Parathyroid adenoma (tissue), 2 donors: ENCODE results near the gene ART3.
A peak's percentile ranks its signal among the peaks of the same experiment; 100 is the strongest.

Experiments
- H2AFZ ChIP-seq: fragments of 300-600 bp; sonication (generic); one replicate; pipeline ENCODE4 v1.7.0; 2017; ENCODE audit warnings: antibody characterized with exemption, mild to moderate bottlenecking
- H3K27ac ChIP-seq: fragments of 300-600 bp; sonication (generic); one replicate; pipeline ENCODE4 v1.7.0; 2017
- H3K27me3 ChIP-seq: fragments of 300-600 bp; sonication (generic); one replicate; pipeline ENCODE4 v1.7.0; 2017; ENCODE audit warnings: low read length; ENCODE audit not compliant: control insufficient read depth, insufficient read depth
- H3K36me3 ChIP-seq: fragments of 300-600 bp; sonication (generic); one replicate; pipeline ENCODE4 v1.7.0; 2017; ENCODE audit warnings: low read length; ENCODE audit not compliant: control insufficient read depth, insufficient read depth
- H3K4me1 ChIP-seq: fragments of 300-600 bp; sonication (generic); one replicate; pipeline ENCODE4 v1.7.0; 2017; ENCODE audit warnings: control low read depth
- H3K4me2 ChIP-seq: fragments of 300-600 bp; sonication (generic); one replicate; pipeline ENCODE4 v1.7.0; 2017; ENCODE audit warnings: low read length
- H3K4me3 ChIP-seq: fragments of 300-600 bp; sonication (generic); one replicate; pipeline ENCODE4 v1.7.0; 2017; ENCODE audit warnings: low read depth, low read length
- H3K79me2 ChIP-seq: fragments of 300-600 bp; sonication (generic); one replicate; pipeline ENCODE4 v1.7.0; 2017; ENCODE audit warnings: control low read depth
- H3K9ac ChIP-seq: fragments of 300-600 bp; sonication (generic); one replicate; pipeline ENCODE4 v1.7.0; 2017; ENCODE audit warnings: mild to moderate bottlenecking
- H3K9me3 ChIP-seq: fragments of 300-600 bp; sonication (generic); one replicate; pipeline ENCODE4 v1.7.0; 2017; ENCODE audit warnings: low read length; ENCODE audit not compliant: control insufficient read depth
- TF ChIP-seq, protein P1 (sequence below): fragments of 300-600 bp; sonication (generic); IDR thresholded peaks from one replicate; pipeline ENCODE4 v1.7.0; 2017; ENCODE audit warnings: antibody characterized with exemption, mild to moderate bottlenecking
- donor health status: primary hyperparathyroidism.

The ART3 gene

DNA sequence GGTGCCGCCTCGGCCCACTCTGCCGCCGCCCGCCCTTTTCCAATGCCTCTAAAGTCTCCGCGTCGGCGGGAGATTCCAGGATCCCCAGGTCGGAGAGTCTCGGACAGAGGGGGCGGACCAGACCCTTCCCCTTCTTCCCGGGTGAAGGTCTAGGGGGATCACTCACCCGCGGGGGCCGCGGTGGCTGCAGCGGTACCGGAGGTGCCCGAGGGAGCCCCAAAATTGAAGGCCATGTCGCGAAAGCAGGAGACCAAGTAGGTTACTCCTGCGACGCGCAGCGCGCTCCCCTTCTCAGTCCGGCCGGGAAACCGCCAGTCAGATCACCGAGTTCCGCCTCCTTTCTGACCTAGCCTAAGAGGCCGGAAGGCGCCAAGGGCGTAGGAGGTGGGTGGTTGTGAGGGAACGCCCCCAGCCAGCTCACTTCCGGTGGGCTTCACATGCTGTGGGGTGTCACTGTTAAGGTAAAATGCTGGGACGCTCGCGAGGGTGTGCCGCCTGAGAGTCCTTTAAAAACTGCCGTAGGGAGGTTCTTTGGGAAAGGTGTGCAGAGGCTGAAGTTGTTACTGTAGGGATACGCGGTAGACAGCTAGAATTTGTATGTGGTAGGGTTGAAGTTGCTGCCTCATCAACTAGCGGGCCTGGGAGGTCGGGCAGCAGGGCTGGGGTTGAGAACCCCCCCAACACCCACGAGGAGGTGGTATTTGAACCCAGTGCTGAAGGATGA, 73.8 kb downstream of the ART3 start, which contains the start of gene NUP54:
NUP54 (minus strand) TSS at position 256 of the 724 bp plus-strand sequence; CDS start at position 233, 23 bp downstream.
- Histone ChIP-seq H3K27ac (peak within 1 kb of the TSS; percentile 79), H3K9me3 (no peaks in the 10 kb centered on the region), H3K9ac (peak within 1 kb of the TSS; percentile 61), H3K4me2 (peak within 1 kb of the TSS; percentile 81), H3K36me3 (no peaks in the 10 kb centered on the region), H2AFZ (peak within 1 kb of the TSS; percentile 88), H3K79me2 (peaks cover 9% of the 10 kb centered on the region), H3K4me3 (peak within 1 kb of the TSS; percentile 89), H3K27me3 (no peaks in the 10 kb centered on the region), H3K4me1 (peaks cover 3% of the 10 kb centered on the region)
- TF ChIP-seq, protein P1, sequence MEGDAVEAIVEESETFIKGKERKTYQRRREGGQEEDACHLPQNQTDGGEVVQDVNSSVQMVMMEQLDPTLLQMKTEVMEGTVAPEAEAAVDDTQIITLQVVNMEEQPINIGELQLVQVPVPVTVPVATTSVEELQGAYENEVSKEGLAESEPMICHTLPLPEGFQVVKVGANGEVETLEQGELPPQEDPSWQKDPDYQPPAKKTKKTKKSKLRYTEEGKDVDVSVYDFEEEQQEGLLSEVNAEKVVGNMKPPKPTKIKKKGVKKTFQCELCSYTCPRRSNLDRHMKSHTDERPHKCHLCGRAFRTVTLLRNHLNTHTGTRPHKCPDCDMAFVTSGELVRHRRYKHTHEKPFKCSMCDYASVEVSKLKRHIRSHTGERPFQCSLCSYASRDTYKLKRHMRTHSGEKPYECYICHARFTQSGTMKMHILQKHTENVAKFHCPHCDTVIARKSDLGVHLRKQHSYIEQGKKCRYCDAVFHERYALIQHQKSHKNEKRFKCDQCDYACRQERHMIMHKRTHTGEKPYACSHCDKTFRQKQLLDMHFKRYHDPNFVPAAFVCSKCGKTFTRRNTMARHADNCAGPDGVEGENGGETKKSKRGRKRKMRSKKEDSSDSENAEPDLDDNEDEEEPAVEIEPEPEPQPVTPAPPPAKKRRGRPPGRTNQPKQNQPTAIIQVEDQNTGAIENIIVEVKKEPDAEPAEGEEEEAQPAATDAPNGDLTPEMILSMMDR = no peak

DNA sequence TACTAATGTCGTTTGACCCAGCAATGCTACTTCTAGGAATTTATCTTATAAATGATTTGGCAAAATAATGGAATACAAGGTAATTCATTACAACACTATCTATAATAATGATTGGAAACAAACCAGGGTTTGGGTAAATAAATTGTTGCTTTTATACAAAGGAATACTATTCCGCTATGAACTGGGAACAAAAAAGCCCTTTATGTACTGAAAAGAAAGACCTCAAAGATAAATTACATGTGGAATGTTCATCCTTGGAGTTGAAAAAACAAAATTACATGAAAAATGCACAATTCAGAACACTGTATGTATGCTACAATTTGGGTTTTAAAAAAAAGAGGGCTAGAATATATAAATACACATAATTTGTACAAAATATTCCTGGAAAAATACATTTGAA, 78.8 kb downstream of the ART3 start:
- no peaks in the 10 kb centered on the region for H3K9me3 ChIP-seq
- TF ChIP-seq, protein P1 = no peak
- no peaks in the 10 kb centered on the region for H3K27me3 ChIP-seq
- no peaks in the 10 kb centered on the region for H3K79me2 ChIP-seq
- no peaks in the 10 kb centered on the region for H3K36me3 ChIP-seq
- no peak overlapping the region for H2AFZ ChIP-seq
- no peak overlapping the region for H3K9ac ChIP-seq
- H3K4me1 ChIP-seq = peaks cover 2% of the 10 kb centered on the region
- no peak overlapping the region for H3K27ac ChIP-seq
- H3K4me3 ChIP-seq = no peak overlapping the region
- H3K4me2 ChIP-seq = no peak overlapping the region

DNA sequence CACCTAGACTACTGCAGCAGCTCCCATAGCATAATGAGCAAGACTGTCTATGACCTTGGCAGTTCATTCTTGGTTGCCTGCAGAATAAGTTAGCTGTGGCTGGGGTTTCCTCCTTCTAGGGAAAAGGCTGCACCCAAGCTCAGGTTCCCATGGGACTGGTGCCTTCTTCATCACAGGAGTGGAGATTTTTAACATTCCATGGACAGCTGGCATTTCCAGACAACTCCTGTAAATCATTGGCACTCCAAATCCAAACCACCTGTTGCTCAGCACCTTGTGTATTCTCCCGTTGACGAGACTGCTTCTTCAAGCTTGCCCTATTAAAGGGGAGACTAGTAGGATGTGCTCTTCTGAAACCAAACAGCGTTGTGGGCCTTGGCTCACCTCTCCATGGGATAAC, 81.5 kb downstream of the ART3 start:
- H3K79me2 ChIP-seq = no peaks in the 10 kb centered on the region
- no peak overlapping the region for H3K4me3 ChIP-seq
- H3K4me2 ChIP-seq = no peak overlapping the region
- H2AFZ ChIP-seq = no peak overlapping the region
- H3K9me3 ChIP-seq = no peaks in the 10 kb centered on the region
- TF ChIP-seq, protein P1 = no peak
- no peak overlapping the region for H3K9ac ChIP-seq
- H3K27me3 ChIP-seq = no peaks in the 10 kb centered on the region
- no peaks in the 10 kb centered on the region for H3K36me3 ChIP-seq
- H3K27ac ChIP-seq = no peak overlapping the region
- peaks cover 2% of the 10 kb centered on the region for H3K4me1 ChIP-seq

DNA sequence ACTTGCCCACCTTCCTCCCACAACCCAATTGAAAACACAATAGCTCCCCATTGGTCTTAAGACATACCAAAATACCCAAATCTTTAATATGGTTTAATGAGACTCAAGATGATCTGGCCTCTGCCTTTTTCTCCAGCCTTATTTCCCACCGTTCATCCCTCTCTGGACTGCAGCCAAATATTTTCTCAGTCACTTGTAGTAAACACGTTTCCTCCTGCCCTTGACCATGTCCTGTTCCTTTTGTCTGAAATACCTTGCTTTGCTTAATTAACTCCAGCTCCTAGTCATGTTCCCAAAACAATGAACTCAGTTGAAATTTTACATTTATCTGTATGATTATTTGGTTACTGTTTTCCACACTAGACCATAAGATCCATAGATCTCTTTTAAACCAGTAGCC, 82.1 kb downstream of the ART3 start:
- Histone ChIP-seq H2AFZ (no peak overlapping the region), H3K27me3 (no peaks in the 10 kb centered on the region), H3K9me3 (no peaks in the 10 kb centered on the region), H3K4me2 (peak overlapping the region; percentile 23), H3K27ac (no peak overlapping the region), H3K36me3 (no peaks in the 10 kb centered on the region), H3K79me2 (no peaks in the 10 kb centered on the region), H3K9ac (no peak overlapping the region), H3K4me3 (no peak overlapping the region), H3K4me1 (peaks cover 2% of the 10 kb centered on the region)
- TF ChIP-seq, protein P1 = no peak

DNA sequence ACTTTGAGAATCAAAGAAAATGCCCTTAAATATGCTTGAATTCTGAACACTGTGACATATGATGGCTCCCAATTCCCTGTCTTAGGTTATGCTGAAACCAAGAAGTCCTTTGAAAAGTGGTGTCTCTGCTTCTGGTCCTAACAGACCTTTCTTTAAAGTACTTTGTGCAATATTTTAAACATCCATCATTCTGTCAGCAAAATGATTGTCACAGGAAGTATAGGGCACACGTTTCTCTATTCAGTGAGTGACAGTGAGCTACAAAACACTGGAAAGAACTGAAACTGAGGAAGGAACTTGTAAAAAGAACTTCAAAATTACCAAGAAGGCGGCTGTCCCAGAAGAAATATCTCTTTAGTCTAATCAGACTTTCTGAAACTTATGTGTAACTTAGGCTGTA, 85.8 kb downstream of the ART3 start:
- peaks cover 2% of the 10 kb centered on the region for H3K4me1 ChIP-seq
- no peaks in the 10 kb centered on the region for H3K79me2 ChIP-seq
- no peaks in the 10 kb centered on the region for H3K27me3 ChIP-seq
- H3K4me3 ChIP-seq = no peak overlapping the region
- no peaks in the 10 kb centered on the region for H3K9me3 ChIP-seq
- H3K9ac ChIP-seq = no peak overlapping the region
- no peaks in the 10 kb centered on the region for H3K36me3 ChIP-seq
- TF ChIP-seq, protein P1 = no peak
- no peak overlapping the region for H3K27ac ChIP-seq
- H3K4me2 ChIP-seq = no peak overlapping the region
- no peak overlapping the region for H2AFZ ChIP-seq
